ENCODE results near the gene MYH13.
A peak's percentile ranks its signal among the peaks of the same experiment; 100 is the strongest.

Gene MYH13

DNA sequence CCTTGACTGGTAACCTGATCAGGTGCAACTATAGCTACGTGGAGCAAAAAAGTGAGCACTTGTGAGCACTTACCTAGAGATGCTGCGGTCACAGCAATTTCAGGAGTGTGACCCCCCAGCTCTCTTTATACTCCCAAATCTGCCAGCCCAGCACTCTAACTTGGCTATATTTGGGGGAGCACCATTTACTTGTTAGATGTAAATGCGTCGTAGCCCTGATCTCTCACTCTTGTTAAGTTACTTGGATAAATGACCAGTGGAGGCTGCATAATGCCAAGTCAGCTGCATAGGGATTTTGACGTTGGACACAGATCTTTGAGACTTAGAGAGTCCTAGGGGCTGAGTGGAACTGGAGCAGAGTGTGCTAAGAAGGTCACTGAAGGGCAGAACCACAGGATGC is at the start of gene MYH13:
TSS of gene MYH13 (minus strand) at position 101 of the 400 bp plus-strand sequence. CDS start 8,476 bp downstream, outside the sequence.
- DNase-seq (ENCODE audit: low spot score), result no peak

DNA sequence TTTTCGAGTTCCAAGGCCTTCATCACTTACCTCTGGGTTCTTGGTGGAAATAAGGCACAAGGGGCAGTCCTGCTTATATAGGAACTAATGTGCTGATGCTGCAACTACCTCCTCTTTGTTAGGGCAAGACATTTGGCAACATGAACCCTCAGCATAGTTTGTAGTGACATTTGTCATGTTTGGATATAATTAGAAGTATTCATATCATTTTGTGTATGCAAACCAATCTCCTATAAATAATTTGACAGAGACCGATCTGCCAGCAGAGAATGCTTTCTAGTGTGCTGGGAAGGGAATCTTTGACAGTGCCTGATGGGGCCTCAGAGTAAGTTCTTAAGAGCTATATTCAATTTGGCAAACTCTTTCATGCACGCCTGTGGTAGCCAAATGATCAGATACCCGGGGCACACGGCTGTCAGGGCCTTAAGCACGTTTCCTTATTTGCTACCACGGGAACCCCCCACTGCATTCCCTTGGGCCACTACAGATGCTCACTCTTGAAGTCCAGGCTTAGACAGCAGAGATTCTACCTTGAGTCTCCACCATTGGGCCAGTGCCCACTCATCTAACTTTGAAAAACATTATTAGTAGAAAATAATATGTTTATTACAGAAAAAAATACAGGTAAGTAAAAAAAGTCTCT is 49.2 kb upstream of the MYH13 start, which contains the start of gene MYH8:
TSS of gene MYH8 (minus strand) at position 51 of the 643 bp plus-strand sequence. CDS start 1,723 bp downstream, outside the sequence.
- DNase-seq (ENCODE audit: low spot score), result no peak

DNA sequence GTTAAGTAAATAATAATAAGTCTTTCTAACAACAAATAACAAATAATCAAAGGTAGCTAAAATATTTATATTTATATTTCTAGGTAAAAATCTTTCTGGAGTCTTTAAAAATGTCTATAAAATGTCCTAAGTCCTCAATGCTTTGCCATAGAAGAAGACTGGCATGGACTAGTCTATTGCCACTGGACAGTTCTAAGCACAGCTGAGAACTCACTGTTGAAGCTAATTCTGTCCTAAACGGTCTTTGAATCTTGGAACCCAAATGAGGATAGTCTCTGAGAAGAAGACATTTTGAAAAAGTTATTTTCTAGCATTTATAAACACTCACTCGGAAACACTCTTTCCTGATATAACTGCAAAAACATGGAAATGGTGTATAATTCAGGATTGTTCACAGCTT is 48.4 kb upstream of the MYH13 start:
- no peak for DNase-seq (ENCODE audit: low spot score)

GRCh38 chr17:10420811-10421210 is 48.0 kb upstream of the MYH13 start:
- no peak for DNase-seq (ENCODE audit: low spot score)

- DNase-seq (ENCODE audit: low spot score), result no peak
Measured at GRCh38 chr17:10417431-10417830, 44.6 kb upstream of the MYH13 start.

GRCh38 chr17:10415161-10415560 is 42.4 kb upstream of the MYH13 start:
- DNase-seq (ENCODE audit: low spot score), result no peak

DNA sequence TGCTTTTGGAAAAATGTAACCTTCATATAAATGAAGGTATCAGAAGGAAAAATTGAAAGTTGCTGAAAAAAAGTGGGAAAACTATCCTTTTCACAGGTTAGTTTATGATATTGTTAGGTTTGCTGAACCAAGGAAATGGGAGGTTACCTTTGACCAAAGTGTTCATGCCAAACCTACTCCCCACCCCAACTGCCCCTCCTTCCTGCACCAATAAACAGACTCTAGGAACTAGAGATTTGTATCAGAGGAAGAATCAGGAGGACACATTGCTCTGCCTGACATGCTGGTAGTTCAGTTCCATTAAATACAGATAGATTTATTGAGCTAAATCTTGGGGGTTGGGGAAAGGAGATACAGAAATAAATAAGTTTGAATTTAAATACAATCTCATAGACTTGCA is 30.8 kb upstream of the MYH13 start:
- DNase-seq (ENCODE audit: low spot score), result no peak

DNA sequence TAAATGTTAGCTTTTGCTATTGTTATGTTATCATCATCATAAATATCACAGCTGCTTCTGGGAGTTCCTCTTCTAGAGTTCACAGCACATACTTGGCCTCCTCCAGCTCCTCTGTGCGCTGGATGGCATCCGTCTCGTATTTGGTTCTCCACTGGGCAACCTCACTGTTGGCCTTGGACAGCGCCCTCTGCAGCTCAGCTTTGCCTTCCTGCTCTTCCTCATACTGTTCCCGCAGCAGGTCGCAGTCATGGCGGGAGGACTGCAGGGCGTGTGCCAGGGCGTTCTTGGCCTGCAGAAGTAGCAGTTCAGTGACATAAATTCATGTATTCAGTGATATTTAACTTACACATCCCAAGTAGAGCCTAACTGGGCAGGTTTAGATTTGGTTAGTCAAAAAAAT is 25.5 kb upstream of the MYH13 start:
- DNase-seq (ENCODE audit: low spot score), result no peak

- no peak for DNase-seq (ENCODE audit: low spot score)
Measured at GRCh38 chr17:10396524-10397163, 23.8 kb upstream of the MYH13 start.

DNA sequence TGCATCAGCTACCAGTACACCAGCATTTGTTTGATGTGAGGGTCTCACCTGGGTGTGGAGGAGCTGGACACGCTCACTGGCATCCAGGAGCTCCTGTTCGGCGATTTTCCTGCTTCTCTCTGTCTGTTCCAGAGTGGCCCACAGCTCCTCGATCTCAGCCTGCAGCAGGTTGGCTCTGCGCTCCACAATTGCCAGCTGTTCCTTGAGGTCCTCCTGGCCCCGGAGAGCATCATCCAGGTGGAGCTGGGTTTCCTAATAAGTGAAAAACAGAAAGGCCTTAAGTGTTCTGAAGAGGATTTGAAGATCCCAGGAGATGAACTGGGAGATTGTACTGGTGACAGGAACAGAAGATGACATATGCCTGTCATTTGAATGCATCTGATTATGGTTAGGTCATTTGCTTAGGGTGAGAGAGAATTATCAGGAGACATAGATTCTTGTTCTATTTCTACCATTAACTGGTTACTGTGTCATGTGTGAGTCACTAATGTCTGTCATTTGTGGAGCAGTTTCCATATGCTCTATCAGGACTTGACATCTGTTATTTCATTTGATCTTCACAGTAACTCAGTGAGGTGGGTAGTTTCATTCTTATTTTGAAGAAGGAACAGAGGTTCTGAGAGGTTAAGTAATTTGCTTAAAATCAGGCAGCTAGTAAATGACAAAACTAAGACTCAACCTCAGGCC is 21.5 kb upstream of the MYH13 start:
- peak; percentile 33 for DNase-seq (ENCODE audit: low spot score)

- no peak for DNase-seq (ENCODE audit: low spot score)
Measured at GRCh38 chr17:10392880-10393279, 20.1 kb upstream of the MYH13 start.

DNA sequence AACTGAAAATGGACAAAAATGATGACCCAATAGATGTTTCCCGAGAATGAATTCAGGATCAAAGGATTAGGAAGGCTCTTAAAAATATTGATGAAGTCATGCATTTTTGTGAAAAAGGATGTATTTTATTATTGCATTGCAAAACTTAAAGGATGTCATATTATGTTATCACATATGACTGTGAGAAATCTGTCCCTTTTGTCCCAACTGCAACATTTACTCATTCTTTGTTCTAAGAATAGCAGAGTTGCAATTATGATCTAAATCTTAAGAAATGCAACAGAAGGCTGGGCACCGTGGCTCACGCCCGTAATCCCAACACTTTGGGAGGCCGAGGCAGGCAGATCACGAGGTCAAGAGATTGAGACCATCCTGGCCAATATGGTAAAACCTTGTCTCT is 13.1 kb upstream of the MYH13 start:
- DNase-seq (ENCODE audit: low spot score), result no peak

DNA sequence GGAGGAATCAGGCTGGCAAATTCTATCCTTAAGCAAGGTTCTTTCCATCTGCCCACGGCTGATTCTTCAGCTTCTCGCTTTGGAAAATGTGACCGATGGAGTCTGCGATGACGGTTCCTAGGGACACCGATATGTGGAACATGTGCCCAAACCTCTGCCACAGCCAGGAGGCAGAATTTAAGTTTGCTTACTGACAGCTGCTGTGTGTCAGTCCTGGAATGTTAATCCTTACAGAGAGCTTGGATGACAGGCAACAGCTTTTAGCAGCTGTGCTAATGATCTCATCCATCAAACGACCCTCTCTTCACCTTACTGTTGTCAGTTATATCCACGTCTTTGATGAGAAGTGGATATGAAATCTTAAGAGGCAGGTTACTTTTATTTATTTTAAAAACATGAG is 11.4 kb upstream of the MYH13 start:
- no peak for DNase-seq (ENCODE audit: low spot score)

DNA sequence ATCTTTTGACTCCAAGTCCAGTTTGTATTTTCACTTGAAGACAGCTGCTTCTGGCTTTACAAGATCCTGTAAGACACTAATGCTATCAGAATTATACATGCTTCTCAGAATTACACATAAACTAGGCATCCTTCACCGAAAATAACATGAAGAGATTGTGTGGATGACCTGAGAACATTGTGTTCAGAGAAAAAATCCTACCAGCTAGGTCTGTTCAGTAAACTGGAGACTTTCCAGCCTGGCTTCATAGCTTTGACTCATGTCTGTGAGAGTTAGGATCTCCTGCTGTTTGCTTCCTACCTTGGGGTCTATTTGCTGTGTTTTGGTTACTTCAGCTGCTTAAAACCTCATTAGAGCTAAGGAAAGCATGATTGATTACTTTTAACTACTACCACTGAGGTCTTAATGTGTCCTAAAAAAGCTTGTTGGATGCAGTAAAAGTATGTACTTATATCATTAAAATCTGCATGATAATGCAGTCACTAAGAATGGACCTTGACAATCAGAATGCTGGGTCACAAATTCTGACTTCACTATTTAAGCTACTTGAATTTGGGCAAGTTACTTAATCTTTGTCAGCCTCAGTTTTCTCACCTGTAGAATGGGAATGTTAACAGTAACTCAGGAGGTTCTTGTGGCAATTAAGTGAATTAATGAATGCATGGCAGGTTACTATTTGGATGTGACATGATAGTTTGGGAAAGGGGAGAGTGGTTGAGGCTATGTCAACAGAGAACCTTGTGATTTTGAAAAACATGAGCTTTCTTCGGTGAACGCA is 8.0 kb upstream of the MYH13 start:
- DNase-seq (ENCODE audit: low spot score), result no peak

- DNase-seq (ENCODE audit: low spot score), result no peak
Measured at GRCh38 chr17:10370016-10370608, 2.7 kb downstream of the MYH13 start.

GRCh38 chr17:10369239-10369638 is 3.6 kb downstream of the MYH13 start:
- DNase-seq (ENCODE audit: low spot score), result no peak

DNA sequence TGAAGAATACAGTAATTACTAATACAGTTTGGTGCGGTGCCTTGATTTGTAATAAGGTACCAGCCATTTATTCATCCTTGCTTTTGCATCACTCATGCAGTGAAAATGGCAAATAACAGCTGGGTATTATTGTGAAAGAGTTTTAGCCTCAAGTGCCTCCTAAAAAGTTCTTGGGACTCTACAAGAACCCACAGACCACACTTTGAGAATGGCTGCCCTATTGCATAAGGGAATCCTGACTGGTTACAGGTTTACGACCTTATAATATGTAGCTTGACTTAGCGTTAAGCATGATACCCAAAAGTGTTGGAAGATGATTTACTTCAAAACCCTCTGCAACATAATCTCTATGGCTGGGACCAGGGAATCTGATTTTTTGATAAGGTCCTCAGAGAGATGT is 4.2 kb downstream of the MYH13 start:
- no peak for DNase-seq (ENCODE audit: low spot score)

DNA sequence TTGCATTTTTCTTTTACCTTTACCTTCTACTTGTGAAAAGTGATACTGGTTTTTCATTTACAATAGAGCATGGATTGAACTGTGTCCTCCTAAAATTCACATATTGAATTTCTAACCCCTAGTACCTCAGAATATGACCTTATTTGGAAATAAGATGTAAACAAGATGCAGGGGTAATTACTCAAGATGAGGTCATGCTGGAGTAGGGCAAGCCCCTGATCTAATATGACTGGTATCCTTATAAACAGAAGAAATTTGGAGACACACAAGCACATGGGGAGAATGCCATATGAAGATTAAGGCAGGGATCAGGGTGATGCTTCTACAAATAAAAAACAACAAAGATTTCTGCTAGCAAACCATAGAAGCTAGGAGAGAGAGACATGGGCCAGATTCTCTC is 12.2 kb downstream of the MYH13 start:
- no peak for DNase-seq (ENCODE audit: low spot score)

GRCh38 chr17:10357768-10358167 is 15.0 kb downstream of the MYH13 start:
- peak; percentile 19 for DNase-seq (ENCODE audit: low spot score)

GRCh38 chr17:10354651-10355050 is 18.2 kb downstream of the MYH13 start:
- no peak for DNase-seq (ENCODE audit: low spot score)

DNA sequence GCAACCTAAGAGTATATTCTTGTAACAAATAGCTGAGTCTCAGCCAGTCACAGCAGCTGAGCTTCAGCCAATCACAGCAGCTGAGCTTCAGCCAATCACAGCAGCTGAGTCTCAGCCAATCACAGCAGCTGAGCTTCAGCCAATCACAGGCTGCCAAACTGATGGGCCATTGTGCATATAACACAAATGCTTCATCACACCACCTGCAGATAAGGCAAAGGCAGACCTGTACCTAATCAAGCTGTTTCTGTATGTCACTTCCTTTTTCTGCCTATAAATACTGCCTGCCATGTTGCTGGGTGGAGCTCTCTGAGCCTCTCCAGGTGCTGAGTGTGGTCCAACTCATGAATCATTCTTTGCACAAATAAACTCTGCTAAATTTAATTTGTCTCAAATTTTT is 19.9 kb downstream of the MYH13 start:
- no peak for DNase-seq (ENCODE audit: low spot score)

- peak; percentile 4 for DNase-seq (ENCODE audit: low spot score)
Measured at GRCh38 chr17:10349403-10349802, 23.4 kb downstream of the MYH13 start.
